ENCODE data around the gene SKIC8.

DNA sequence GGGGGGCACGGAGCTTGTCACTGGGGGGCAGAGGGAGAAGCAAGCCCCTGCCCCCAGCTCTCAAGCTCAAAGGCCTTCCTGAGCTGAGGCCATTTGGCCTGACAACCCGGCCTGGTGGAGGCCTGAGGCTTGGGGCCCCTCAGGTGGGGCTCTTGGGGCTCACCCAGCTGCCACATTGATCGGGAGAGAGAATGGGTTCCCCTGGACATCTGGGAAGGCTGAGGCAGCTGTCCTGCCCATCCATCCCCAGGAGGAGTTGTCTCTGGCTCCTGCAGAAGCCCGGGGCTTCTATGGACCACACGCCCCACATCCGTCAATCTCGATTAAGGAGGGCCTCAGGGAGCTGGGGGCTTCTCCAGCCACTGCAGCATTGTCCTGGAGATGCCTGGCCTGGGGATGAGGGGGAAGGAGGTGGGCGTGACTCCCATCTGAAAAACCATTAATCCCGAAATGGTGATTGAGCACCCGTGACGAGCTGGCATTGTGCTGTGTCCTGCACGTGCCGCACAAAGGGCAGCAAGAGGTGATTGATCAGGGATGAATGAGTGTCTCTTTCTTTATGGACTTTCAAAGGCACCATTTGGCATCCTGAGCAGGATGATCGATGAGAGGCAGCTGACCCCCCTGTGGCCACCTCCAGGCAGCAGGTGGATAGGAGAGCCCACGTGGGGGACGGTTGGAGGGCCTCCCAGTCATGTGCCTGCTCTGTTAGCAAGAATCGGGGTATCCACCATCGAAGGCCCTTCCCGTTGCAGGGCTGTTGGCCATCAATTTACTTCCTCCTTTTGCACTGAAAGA, 23.5 kb upstream of the SKIC8 start:
- TF ChIP-seq EZH2 (optimal IDR thresholded peaks at IDR 0.05; ENCODE audit: low read depth, low read length): no peak
- TF ChIP-seq, protein P1, sequence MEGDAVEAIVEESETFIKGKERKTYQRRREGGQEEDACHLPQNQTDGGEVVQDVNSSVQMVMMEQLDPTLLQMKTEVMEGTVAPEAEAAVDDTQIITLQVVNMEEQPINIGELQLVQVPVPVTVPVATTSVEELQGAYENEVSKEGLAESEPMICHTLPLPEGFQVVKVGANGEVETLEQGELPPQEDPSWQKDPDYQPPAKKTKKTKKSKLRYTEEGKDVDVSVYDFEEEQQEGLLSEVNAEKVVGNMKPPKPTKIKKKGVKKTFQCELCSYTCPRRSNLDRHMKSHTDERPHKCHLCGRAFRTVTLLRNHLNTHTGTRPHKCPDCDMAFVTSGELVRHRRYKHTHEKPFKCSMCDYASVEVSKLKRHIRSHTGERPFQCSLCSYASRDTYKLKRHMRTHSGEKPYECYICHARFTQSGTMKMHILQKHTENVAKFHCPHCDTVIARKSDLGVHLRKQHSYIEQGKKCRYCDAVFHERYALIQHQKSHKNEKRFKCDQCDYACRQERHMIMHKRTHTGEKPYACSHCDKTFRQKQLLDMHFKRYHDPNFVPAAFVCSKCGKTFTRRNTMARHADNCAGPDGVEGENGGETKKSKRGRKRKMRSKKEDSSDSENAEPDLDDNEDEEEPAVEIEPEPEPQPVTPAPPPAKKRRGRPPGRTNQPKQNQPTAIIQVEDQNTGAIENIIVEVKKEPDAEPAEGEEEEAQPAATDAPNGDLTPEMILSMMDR (IDR thresholded peaks at IDR 0.05; ENCODE audit: low read length): no peak
- no peak for TF ChIP-seq EZH2phosphoT487 (IDR thresholded peaks at IDR 0.05; ENCODE audit: low read length)

Data from MM.1S (cell line).